Measurements from ENCODE around the gene CAMK1G.

Gene CAMK1G

DNA sequence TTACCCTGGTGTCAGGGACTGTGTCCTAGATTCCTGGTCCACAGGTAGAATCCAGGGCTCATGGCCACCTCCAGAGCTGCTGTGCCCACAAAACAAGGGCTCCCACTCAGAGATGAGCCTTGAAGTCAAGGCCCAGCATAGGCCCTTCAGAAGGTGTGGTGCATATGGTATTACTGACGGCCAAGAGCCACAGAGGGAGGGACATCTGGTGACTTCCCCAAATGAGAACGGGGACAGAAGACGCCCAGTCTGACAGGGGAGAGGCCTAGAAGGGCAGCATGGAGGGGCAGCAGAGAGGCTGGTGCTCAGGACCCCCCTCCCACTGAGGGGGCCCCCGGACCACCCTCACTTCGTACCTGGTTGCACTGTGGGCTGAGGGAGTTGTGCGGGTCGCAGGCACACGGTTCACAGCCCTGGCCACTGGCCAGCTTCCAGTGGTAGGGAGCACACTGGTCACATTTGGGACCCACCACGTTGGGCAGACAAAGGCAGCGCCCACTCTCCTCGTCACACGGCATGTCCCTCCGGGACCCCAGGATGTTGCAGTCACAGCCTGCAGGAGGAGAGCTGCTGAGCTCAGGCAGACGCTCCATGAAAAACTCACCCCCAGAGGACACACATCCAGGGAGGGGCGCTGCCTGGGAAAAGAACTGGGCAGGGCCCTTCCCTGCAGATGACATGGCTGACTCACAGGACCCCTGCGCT lies 43.7 kb downstream of the CAMK1G start:
- H3K27ac ChIP-seq (ENCODE audit: low read depth, low read length) = no peak overlapping the region
- no peak overlapping the region for H3K4me3 ChIP-seq (ENCODE audit: low read depth, low read length)
- no peaks in the 10 kb centered on the region for H3K27me3 ChIP-seq (ENCODE audit: insufficient read depth, low read length)
- no peak overlapping the region for H2AFZ ChIP-seq (ENCODE audit: low read length, unreplicated experiment)
- no peaks in the 10 kb centered on the region for H3K4me1 ChIP-seq (ENCODE audit: control insufficient read depth, insufficient read depth, low read length, unreplicated experiment)
- no peaks in the 10 kb centered on the region for H3K79me2 ChIP-seq (ENCODE audit: control insufficient read depth, insufficient read depth, low read length, unreplicated experiment)
- no peaks in the 10 kb centered on the region for H3K36me3 ChIP-seq (ENCODE audit: insufficient read depth, low read length)

GRCh38 chr1:209627732-209628196 lies 44.2 kb downstream of the CAMK1G start:
- no peak overlapping the region for H2AFZ ChIP-seq (ENCODE audit: low read length, unreplicated experiment)
- no peaks in the 10 kb centered on the region for H3K36me3 ChIP-seq (ENCODE audit: insufficient read depth, low read length)

GRCh38 chr1:209628618-209629299 lies 45.2 kb downstream of the CAMK1G start:
- no peaks in the 10 kb centered on the region for H3K79me2 ChIP-seq (ENCODE audit: control insufficient read depth, insufficient read depth, low read length, unreplicated experiment)
- no peaks in the 10 kb centered on the region for H3K36me3 ChIP-seq (ENCODE audit: insufficient read depth, low read length)
- H3K4me1 ChIP-seq (ENCODE audit: control insufficient read depth, insufficient read depth, low read length, unreplicated experiment) = peaks cover 3% of the 10 kb centered on the region
- H3K27me3 ChIP-seq (ENCODE audit: insufficient read depth, low read length) = no peaks in the 10 kb centered on the region
- no peak overlapping the region for H2AFZ ChIP-seq (ENCODE audit: low read length, unreplicated experiment)
- no peak overlapping the region for H3K4me3 ChIP-seq (ENCODE audit: low read depth, low read length)
- H3K27ac ChIP-seq (ENCODE audit: low read depth, low read length) = no peak overlapping the region

More at GRCh38 chr1:209627732-209628196, 44.2 kb downstream of the CAMK1G start:
- Histone ChIP-seq H3K4me3 (ENCODE audit: low read depth, low read length) (no peak overlapping the region), H3K79me2 (ENCODE audit: control insufficient read depth, insufficient read depth, low read length, unreplicated experiment) (no peaks in the 10 kb centered on the region), H3K27me3 (ENCODE audit: insufficient read depth, low read length) (no peaks in the 10 kb centered on the region), H3K27ac (ENCODE audit: low read depth, low read length) (no peak overlapping the region), H3K4me1 (ENCODE audit: control insufficient read depth, insufficient read depth, low read length, unreplicated experiment) (no peaks in the 10 kb centered on the region)

- Histone ChIP-seq H3K27ac (ENCODE audit: low read depth, low read length) (no peak overlapping the region), H3K79me2 (ENCODE audit: control insufficient read depth, insufficient read depth, low read length, unreplicated experiment) (no peaks in the 10 kb centered on the region), H3K36me3 (ENCODE audit: insufficient read depth, low read length) (no peaks in the 10 kb centered on the region), H3K4me1 (ENCODE audit: control insufficient read depth, insufficient read depth, low read length, unreplicated experiment) (peaks cover 8% of the 10 kb centered on the region), H2AFZ (ENCODE audit: low read length, unreplicated experiment) (no peak overlapping the region), H3K27me3 (ENCODE audit: insufficient read depth, low read length) (no peaks in the 10 kb centered on the region), H3K4me3 (ENCODE audit: low read depth, low read length) (no peak overlapping the region)
These were observed 46.3 kb downstream of the CAMK1G start for GRCh38 chr1:209629621-209630382.

GRCh38 chr1:209630383-209631225 lies 47.1 kb downstream of the CAMK1G start:
- Histone ChIP-seq H3K4me3 (ENCODE audit: low read depth, low read length) (no peak overlapping the region), H3K36me3 (ENCODE audit: insufficient read depth, low read length) (no peaks in the 10 kb centered on the region), H3K27me3 (ENCODE audit: insufficient read depth, low read length) (no peaks in the 10 kb centered on the region), H2AFZ (ENCODE audit: low read length, unreplicated experiment) (no peak overlapping the region), H3K4me1 (ENCODE audit: control insufficient read depth, insufficient read depth, low read length, unreplicated experiment) (peaks cover 8% of the 10 kb centered on the region), H3K79me2 (ENCODE audit: control insufficient read depth, insufficient read depth, low read length, unreplicated experiment) (no peaks in the 10 kb centered on the region), H3K27ac (ENCODE audit: low read depth, low read length) (no peak overlapping the region)

DNA sequence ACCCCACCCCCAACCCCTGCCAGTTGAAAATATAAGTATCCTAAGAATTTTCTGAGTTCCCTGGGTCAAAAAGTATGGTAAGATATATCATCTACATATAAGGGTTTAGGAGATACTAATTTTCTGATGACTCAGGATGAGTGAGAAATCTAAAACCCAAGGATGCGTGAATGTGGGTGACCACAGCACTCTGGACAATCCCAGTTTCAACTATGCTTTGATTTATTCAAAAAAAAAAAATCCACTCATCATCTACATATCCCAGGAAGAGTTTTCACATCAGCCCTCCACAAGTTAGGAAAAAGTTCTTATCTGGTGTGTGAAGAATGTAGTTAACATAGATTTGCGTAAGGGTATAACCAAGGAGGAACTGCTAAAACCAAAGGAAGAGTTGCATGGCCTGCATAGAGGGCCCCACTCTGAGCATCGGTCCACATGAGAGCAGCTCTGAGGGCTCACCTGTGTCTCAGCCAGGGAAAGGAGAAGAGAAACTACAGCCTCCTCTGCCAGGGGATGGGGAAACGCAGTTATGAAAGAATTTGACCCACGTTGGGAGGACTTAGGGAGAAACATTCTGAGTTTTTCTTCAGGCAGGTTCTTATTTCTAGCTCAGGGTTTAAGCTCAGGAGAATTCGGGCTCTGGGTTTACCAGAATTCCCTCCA lies 50.0 kb downstream of the CAMK1G start:
- Histone ChIP-seq H3K4me3 (ENCODE audit: low read depth, low read length) (no peak overlapping the region), H2AFZ (ENCODE audit: low read length, unreplicated experiment) (no peak overlapping the region), H3K27me3 (ENCODE audit: insufficient read depth, low read length) (no peaks in the 10 kb centered on the region), H3K4me1 (ENCODE audit: control insufficient read depth, insufficient read depth, low read length, unreplicated experiment) (peaks cover 8% of the 10 kb centered on the region), H3K27ac (ENCODE audit: low read depth, low read length) (no peak overlapping the region), H3K79me2 (ENCODE audit: control insufficient read depth, insufficient read depth, low read length, unreplicated experiment) (no peaks in the 10 kb centered on the region), H3K36me3 (ENCODE audit: insufficient read depth, low read length) (no peaks in the 10 kb centered on the region)

DNA sequence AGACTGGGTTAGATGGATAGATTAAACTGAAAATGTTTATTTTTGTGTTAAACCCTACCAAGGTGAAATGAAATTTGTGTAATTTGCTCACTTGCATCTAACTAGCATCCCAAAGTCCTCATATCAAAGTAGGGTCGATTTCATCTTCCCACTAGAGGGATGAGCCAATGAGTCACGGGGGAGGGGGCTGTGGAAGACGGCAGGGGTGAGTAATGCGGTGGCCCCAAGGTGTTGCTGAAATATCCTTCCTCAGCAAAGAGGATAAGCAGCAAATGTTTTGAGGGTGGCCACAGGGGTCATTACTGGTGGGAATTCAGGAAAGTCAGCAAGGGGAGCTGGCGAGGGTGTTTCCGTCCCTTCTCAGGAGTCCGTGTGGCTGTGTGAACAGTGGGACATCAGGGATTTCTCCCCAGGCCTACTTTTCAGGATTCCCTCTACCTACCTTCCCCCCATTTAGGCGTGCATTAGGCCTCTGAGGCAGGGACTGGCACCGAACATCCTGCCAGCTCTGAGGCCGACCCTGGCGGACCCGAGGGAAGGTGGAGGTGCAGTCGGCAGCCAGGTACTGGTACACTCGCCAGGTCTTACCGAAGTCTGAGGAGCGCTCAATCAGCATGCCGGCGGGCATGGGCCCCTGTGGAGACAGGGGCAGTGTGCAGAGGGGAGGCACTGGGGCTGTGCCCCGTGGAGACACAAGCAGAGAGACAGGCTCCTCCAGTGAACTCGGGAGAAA lies 50.7 kb downstream of the CAMK1G start:
- Histone ChIP-seq H3K27me3 (ENCODE audit: insufficient read depth, low read length) (no peaks in the 10 kb centered on the region), H3K27ac (ENCODE audit: low read depth, low read length) (no peak overlapping the region), H3K36me3 (ENCODE audit: insufficient read depth, low read length) (no peaks in the 10 kb centered on the region), H3K79me2 (ENCODE audit: control insufficient read depth, insufficient read depth, low read length, unreplicated experiment) (no peaks in the 10 kb centered on the region), H3K4me1 (ENCODE audit: control insufficient read depth, insufficient read depth, low read length, unreplicated experiment) (peaks cover 8% of the 10 kb centered on the region), H2AFZ (ENCODE audit: low read length, unreplicated experiment) (no peak overlapping the region), H3K4me3 (ENCODE audit: low read depth, low read length) (no peak overlapping the region)

DNA sequence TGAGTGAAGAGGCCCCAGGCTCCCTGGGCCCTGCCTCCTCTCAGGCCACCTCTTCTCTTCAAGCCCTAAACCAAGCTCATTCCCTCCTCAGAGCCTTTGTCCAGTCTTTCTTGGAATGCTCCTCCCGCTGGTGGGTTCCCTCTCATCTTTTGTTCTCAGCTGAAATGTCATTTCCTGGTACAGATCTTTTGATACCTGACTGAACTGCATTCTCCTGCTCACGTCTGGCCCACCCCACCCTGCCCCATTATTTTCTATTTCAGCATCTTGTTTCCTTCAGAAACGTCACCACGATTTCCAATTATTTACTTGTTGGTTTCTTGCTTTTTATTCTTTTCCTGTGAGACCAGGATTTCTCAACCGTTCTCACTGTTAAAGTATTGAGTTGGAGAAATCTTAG lies 52.3 kb downstream of the CAMK1G start:
- no peak overlapping the region for H3K27ac ChIP-seq (ENCODE audit: low read depth, low read length)
- H3K4me1 ChIP-seq (ENCODE audit: control insufficient read depth, insufficient read depth, low read length, unreplicated experiment) = peaks cover 8% of the 10 kb centered on the region

DNA sequence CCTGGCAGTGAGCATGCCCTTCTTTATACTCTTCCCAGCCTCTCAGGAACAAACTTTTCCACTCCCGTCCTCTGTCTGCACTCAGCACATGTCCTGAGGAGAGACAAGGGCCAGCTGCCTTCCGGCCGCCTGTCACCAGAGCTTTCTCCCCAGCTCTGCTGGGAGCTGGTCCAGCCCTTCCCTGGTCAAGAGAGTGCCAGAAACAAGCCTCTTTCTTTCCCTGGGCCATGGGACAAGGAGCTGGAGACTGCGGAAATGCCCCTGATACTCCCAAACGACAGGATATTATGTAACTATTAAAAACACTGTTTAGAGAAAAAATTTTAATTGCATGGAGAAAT lies 58.3 kb downstream of the CAMK1G start:
- Histone ChIP-seq H3K79me2 (ENCODE audit: control insufficient read depth, insufficient read depth, low read length, unreplicated experiment) (no peaks in the 10 kb centered on the region), H3K27ac (ENCODE audit: low read depth, low read length) (no peak overlapping the region), H3K36me3 (ENCODE audit: insufficient read depth, low read length) (no peaks in the 10 kb centered on the region), H2AFZ (ENCODE audit: low read length, unreplicated experiment) (no peak overlapping the region), H3K4me3 (ENCODE audit: low read depth, low read length) (no peak overlapping the region), H3K27me3 (ENCODE audit: insufficient read depth, low read length) (no peaks in the 10 kb centered on the region), H3K4me1 (ENCODE audit: control insufficient read depth, insufficient read depth, low read length, unreplicated experiment) (peaks cover 9% of the 10 kb centered on the region)

More for the DNA sequence above, 52.3 kb downstream of the CAMK1G start:
- Histone ChIP-seq H3K36me3 (ENCODE audit: insufficient read depth, low read length) (no peaks in the 10 kb centered on the region), H2AFZ (ENCODE audit: low read length, unreplicated experiment) (no peak overlapping the region), H3K4me3 (ENCODE audit: low read depth, low read length) (no peak overlapping the region), H3K27me3 (ENCODE audit: insufficient read depth, low read length) (no peaks in the 10 kb centered on the region), H3K79me2 (ENCODE audit: control insufficient read depth, insufficient read depth, low read length, unreplicated experiment) (no peaks in the 10 kb centered on the region)
